BLaER1 (cell line): ENCODE measurements around the gene SUPT3H.
"Not testable (repeated sequence)": the region's sequence is repeated elsewhere in the genome, so short reads cannot be mapped to it uniquely, and the experiment has no call there.

Source experiments
- H3K27ac ChIP-seq: shearing (Covaris generic); formaldehyde crosslinking; 2 replicates; pipeline ENCODE4 v1.8.1; 2022
- H3K27me3 ChIP-seq: shearing (Covaris generic); formaldehyde crosslinking; 2 replicates; pipeline ENCODE4 v1.8.1; 2022
- H3K36me3 ChIP-seq: shearing (Covaris generic); formaldehyde crosslinking; 2 replicates; pipeline ENCODE4 v1.8.1; 2022
- H3K4me1 ChIP-seq: shearing (Covaris generic); formaldehyde crosslinking; 2 replicates; pipeline ENCODE4 v1.8.1; 2022
- H3K4me2 ChIP-seq: shearing (Covaris generic); formaldehyde crosslinking; 2 replicates; pipeline ENCODE4 v1.8.1; 2022
- H3K4me3 ChIP-seq: shearing (Covaris generic); formaldehyde crosslinking; 2 replicates; pipeline ENCODE4 v1.8.1; 2022
- H3K9ac ChIP-seq: shearing (Covaris generic); formaldehyde crosslinking; 2 replicates; pipeline ENCODE4 v1.8.1; 2022
- H3K9me3 ChIP-seq: shearing (Covaris generic); formaldehyde crosslinking; 2 replicates; pipeline ENCODE4 v1.8.1; 2022
- H4K20me1 ChIP-seq: shearing (Covaris generic); formaldehyde crosslinking; 2 replicates; pipeline ENCODE4 v1.8.1; 2022
- Cebpa-rat ChIP-seq: shearing (Covaris generic); IDR thresholded peaks from 2 replicates; pipeline ENCODE4 v1.8.1; 2022

The SUPT3H gene

GRCh38 chr6:45163952-45164766, 213.6 kb downstream of the SUPT3H start:
- Histone ChIP-seq H3K9me3 (no peaks in the 10 kb centered on the region), H3K4me1 (no peaks in the 10 kb centered on the region), H3K4me3 (no peak overlapping the region), H3K36me3 (no peaks in the 10 kb centered on the region), H3K9ac (no peak overlapping the region), H3K4me2 (no peak overlapping the region), H4K20me1 (no peaks in the 10 kb centered on the region), H3K27me3 (no peaks in the 10 kb centered on the region), H3K27ac (no peak overlapping the region)
- TF ChIP-seq Cebpa-rat = no peak

GRCh38 chr6:45160305-45160704, 217.4 kb downstream of the SUPT3H start:
- no peaks in the 10 kb centered on the region for H3K36me3 ChIP-seq
- no peak overlapping the region for H3K4me2 ChIP-seq
- H3K9me3 ChIP-seq = no peaks in the 10 kb centered on the region
- no peaks in the 10 kb centered on the region for H3K27me3 ChIP-seq
- H3K4me1 ChIP-seq = peaks cover 6% of the 10 kb centered on the region
- no peak overlapping the region for H3K27ac ChIP-seq
- H4K20me1 ChIP-seq = no peaks in the 10 kb centered on the region
- no peak overlapping the region for H3K9ac ChIP-seq
- no peak for TF ChIP-seq Cebpa-rat
- no peak overlapping the region for H3K4me3 ChIP-seq

DNA sequence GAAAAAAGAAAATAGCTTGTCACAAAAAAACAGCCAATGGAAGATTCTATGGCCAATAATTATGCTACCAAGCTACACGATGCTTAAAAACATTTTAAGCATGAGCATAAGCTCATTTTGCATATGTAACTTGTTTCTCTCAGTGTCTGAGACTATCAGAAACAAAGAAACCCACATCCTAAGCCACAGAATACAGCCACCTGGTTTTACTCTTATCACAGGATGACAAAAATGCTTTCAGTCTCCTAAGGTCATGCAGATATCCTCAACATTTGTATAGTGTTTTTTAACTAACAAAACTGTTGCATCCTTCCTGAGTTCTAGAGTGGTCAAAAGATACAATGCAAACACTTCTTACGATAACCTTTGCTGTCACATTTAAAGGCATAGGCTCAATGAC, 221.7 kb downstream of the SUPT3H start:
- H3K36me3 ChIP-seq = no peaks in the 10 kb centered on the region
- no peaks in the 10 kb centered on the region for H3K27me3 ChIP-seq
- no peaks in the 10 kb centered on the region for H3K9me3 ChIP-seq
- H3K9ac ChIP-seq = no peak overlapping the region
- no peak for TF ChIP-seq Cebpa-rat
- no peak overlapping the region for H3K4me3 ChIP-seq
- H4K20me1 ChIP-seq = no peaks in the 10 kb centered on the region
- peaks cover 6% of the 10 kb centered on the region for H3K4me1 ChIP-seq
- no peak overlapping the region for H3K27ac ChIP-seq
- no peak overlapping the region; the same call in 1 of the 2 replicates for H3K4me2 ChIP-seq

DNA sequence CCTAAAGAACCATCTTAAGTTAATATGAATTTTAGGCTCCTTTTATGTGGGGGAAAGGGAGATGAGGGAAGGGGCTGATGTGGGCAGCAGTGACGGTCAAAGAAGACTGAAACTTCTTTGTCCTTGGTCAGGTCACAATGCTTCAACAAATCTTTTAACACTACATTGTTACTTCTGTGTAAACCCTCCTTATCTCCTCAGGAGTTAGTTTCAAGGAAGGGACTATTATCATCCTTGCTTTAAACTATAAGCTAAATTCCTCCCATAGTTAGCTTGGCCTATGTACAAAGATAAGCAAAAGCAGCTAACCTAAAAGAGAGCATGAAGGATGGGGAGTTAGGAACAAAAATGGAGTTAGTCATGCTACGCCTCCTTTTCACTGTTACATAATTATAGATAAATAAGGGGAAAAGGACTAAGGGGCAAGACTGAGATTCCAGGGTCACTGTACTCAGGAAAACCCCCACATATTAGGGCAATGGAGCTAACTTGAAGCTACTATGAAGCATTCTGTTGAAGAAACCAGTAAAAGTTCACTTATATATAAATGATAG, 222.3 kb downstream of the SUPT3H start:
- no peak overlapping the region for H3K9ac ChIP-seq

DNA sequence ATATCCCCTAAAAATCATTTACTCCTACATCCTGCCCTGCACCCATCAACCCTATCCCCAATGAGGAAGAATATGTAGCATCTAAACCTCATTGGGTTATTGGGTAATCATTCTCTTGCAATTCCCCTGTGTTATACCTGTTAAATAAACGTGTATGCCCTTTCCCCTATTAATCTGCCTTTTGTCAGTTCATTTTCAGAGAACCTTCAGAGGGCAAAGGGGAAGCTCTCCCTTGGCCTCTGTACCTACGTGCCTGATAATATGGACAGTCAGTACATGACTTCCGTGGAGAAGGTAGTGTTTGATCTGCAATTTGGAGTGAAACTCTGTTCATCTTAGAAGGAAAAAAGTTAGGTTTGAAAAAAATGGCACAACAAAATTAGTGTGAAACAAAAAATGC, 223.1 kb downstream of the SUPT3H start:
- H3K9me3 ChIP-seq = no peaks in the 10 kb centered on the region
- no peaks in the 10 kb centered on the region for H3K27me3 ChIP-seq
- H3K4me2 ChIP-seq = no peak overlapping the region
- H3K4me3 ChIP-seq = no peak overlapping the region
- no peak overlapping the region for H3K27ac ChIP-seq
- peaks cover 6% of the 10 kb centered on the region for H3K4me1 ChIP-seq
- H3K9ac ChIP-seq = no peak overlapping the region
- no peaks in the 10 kb centered on the region for H4K20me1 ChIP-seq
- H3K36me3 ChIP-seq = no peaks in the 10 kb centered on the region
- TF ChIP-seq Cebpa-rat = no peak

More for the DNA sequence above, 222.3 kb downstream of the SUPT3H start:
- Histone ChIP-seq H3K4me3 (no peak overlapping the region), H3K9me3 (no peaks in the 10 kb centered on the region), H3K4me1 (peaks cover 6% of the 10 kb centered on the region), H3K27ac (no peak overlapping the region), H3K4me2 (no peak overlapping the region), H3K36me3 (no peaks in the 10 kb centered on the region), H3K27me3 (no peaks in the 10 kb centered on the region), H4K20me1 (no peaks in the 10 kb centered on the region)
- no peak for TF ChIP-seq Cebpa-rat

- no peak for TF ChIP-seq Cebpa-rat
- no peak overlapping the region for H3K4me3 ChIP-seq
- no peaks in the 10 kb centered on the region for H3K36me3 ChIP-seq
- no peak overlapping the region for H3K27ac ChIP-seq
- H3K4me2 ChIP-seq = no peak overlapping the region
- no peaks in the 10 kb centered on the region for H3K27me3 ChIP-seq
- no peak overlapping the region for H3K9ac ChIP-seq
- no peaks in the 10 kb centered on the region for H4K20me1 ChIP-seq
- no peaks in the 10 kb centered on the region for H3K4me1 ChIP-seq
- H3K9me3 ChIP-seq = no peaks in the 10 kb centered on the region; the same call in 1 of the 2 replicates
These were observed 228.9 kb downstream of the SUPT3H start for GRCh38 chr6:45148711-45149341.

DNA sequence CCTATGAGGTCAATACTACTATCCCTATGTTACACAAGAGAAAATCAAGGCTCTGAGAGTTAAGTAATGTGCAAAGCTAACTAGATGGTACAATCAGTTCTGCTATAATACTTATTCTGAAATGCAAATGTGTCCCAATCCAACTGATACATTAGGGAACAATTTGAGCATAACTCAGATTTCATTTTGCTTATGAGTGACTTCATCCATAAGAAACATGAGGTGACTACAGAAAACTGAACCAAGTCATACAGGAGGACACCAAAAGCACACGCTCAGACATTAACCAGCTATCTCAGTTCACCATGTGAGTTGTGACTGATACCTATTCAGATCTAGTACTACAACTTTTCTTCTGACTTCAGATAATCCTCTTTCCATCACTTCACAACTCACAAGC, 229.5 kb downstream of the SUPT3H start:
- Histone ChIP-seq H3K4me2 (no peak overlapping the region), H3K9ac (no peak overlapping the region), H3K27ac (no peak overlapping the region), H3K4me3 (no peak overlapping the region), H3K27me3 (no peaks in the 10 kb centered on the region), H3K4me1 (no peaks in the 10 kb centered on the region), H4K20me1 (no peaks in the 10 kb centered on the region), H3K36me3 (no peaks in the 10 kb centered on the region), H3K9me3 (no peaks in the 10 kb centered on the region; the same call in 1 of the 2 replicates)
- TF ChIP-seq Cebpa-rat = no peak

DNA sequence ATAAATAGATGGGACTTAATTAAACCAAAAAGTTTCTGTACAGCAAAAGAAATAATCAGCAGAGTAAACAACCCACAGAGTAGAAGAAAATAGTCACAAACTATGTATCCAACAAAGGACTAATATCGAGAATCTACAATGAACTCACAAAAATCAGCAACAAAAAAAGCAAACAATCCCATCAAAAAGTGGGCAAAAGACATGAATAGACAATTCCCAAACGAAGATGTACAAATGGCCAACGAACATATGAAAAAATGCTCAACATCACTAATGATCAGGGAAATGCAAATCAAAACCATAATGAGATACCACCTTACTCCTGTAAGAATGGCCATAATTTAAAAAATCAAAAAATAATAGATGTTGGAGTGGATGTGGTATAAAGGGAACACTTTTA, 232.1 kb downstream of the SUPT3H start:
- not testable (repeated sequence) for H3K4me1 ChIP-seq, H3K4me3 ChIP-seq, H3K9me3 ChIP-seq, H3K36me3 ChIP-seq, H3K9ac ChIP-seq, H4K20me1 ChIP-seq, H3K27ac ChIP-seq, H3K4me2 ChIP-seq, H3K27me3 ChIP-seq

DNA sequence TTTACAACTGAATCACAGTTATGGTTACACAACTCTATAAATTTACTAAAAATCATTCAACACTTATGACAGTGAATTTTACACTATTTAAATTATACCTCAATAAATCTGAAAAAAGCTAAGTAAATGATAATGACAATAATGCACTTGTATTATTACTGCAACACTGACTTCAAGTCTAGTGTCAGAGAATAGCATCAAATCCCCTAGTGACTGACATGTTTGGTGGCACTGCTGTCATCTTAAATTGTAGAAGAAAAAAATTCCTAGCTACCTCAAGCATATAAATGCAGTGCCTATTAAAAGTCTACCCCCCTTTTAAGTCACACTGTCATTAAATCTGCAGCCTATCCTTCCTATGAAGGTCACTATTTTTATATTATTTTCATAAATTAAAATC, 239.0 kb downstream of the SUPT3H start:
- Histone ChIP-seq H3K27me3 (no peaks in the 10 kb centered on the region), H3K4me2 (no peak overlapping the region), H3K27ac (no peak overlapping the region), H3K9me3 (peaks cover 16% of the 10 kb centered on the region), H3K4me1 (no peaks in the 10 kb centered on the region), H3K36me3 (no peaks in the 10 kb centered on the region), H3K4me3 (no peak overlapping the region), H4K20me1 (no peaks in the 10 kb centered on the region), H3K9ac (no peak overlapping the region)
- TF ChIP-seq Cebpa-rat = no peak

DNA sequence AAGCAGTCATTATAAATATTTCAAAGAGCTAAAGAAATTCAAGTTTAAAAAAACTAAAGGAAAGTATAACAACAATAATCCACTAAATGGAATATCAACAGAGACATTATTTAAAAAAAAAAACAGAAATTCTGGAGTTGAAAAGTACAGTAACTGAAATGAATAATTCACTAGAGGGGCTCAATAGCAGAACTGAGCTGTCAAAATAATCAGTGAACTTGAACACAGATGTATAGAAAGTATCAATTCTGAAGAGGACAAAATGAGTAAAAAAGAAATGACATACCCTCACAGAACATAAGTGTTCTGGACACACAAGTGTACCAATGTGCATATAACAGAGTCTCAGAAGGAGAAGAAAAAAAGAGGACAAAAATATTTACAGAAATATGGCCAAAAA, 241.2 kb downstream of the SUPT3H start:
- Histone ChIP-seq H3K36me3 (no peaks in the 10 kb centered on the region), H3K27me3 (no peaks in the 10 kb centered on the region), H3K4me2 (no peak overlapping the region), H4K20me1 (no peaks in the 10 kb centered on the region), H3K9ac (no peak overlapping the region), H3K4me3 (no peak overlapping the region), H3K27ac (no peak overlapping the region), H3K4me1 (no peaks in the 10 kb centered on the region), H3K9me3 (peaks cover 12% of the 10 kb centered on the region)
- no peak for TF ChIP-seq Cebpa-rat
